ENCODE results near the gene NCOA5. TPM values are rescaled to one million over a fixed set of nuclear protein-coding genes. Genes with fewer than 3 reads are reported as not detected.

NCOA5 gene
- total RNA-seq = 10 to 100 TPM; 24.5 to 36.9 TPM

GRCh38 chr20:46089417-46090388 lies at the start of gene NCOA5:
Gene NCOA5 (minus strand): TSS chr20:46089962. CDS start chr20:46079424, 10,538 bp downstream.
- peaks cover 47% of the 10 kb centered on the region for H3K4me1 Mint-ChIP-seq
- no peaks in the 10 kb centered on the region for H3K27me3 Mint-ChIP-seq
- H3K9me3 Mint-ChIP-seq (ENCODE audit: low read depth) = no peaks in the 10 kb centered on the region
- ATAC-seq (peak; percentile 93), DNase-seq (peak; percentile 97)
- H3K27ac Mint-ChIP-seq = peak within 1 kb of the TSS; percentile 84
- peak within 1 kb of the TSS; percentile 79 for H3K4me3 Mint-ChIP-seq
- peaks cover 4% of the 10 kb centered on the region for H3K36me3 Mint-ChIP-seq
- CTCF ChIA-PET = interaction anchor here (1.0 to 2.5 kb wide), 8 partner anchors 29 to 291 kb away, joined by 3 to 10 read pairs (median 6); no protein-coding TSS in a partner anchor

- ATAC-seq = no peak
- no peaks in the 10 kb centered on the region for H3K9me3 Mint-ChIP-seq (ENCODE audit: low read depth)
- no peaks in the 10 kb centered on the region for H3K4me1 Mint-ChIP-seq
- peaks cover 55% of the 10 kb centered on the region for H3K27me3 Mint-ChIP-seq
- no peak for DNase-seq
- H3K36me3 Mint-ChIP-seq = no peaks in the 10 kb centered on the region
- no peak overlapping the region for H3K4me3 Mint-ChIP-seq
- CTCF ChIA-PET = no interaction called here
- H3K27ac Mint-ChIP-seq = no peak overlapping the region
Measured at GRCh38 chr20:46139266-46139889, 49.6 kb upstream of the NCOA5 start.

GRCh38 chr20:46137816-46138215 lies 48.1 kb upstream of the NCOA5 start:
- Mint-ChIP-seq H3K27ac (no peak overlapping the region), H3K27me3 (peaks cover 45% of the 10 kb centered on the region), H3K4me1 (no peaks in the 10 kb centered on the region), H3K4me3 (no peak overlapping the region), H3K9me3 (ENCODE audit: low read depth) (no peaks in the 10 kb centered on the region), H3K36me3 (no peaks in the 10 kb centered on the region)
- ATAC-seq = no peak
- CTCF ChIA-PET = no interaction called here
- DNase-seq = no peak

- no peak overlapping the region for H3K4me3 Mint-ChIP-seq
- peaks cover 40% of the 10 kb centered on the region for H3K27me3 Mint-ChIP-seq
- H3K27ac Mint-ChIP-seq = no peak overlapping the region
- no peak for DNase-seq
- H3K4me1 Mint-ChIP-seq = no peaks in the 10 kb centered on the region
- ATAC-seq = no peak
- no peaks in the 10 kb centered on the region for H3K9me3 Mint-ChIP-seq (ENCODE audit: low read depth)
- CTCF ChIA-PET = no interaction called here
- no peaks in the 10 kb centered on the region for H3K36me3 Mint-ChIP-seq
Measured at GRCh38 chr20:46135856-46136633, 46.3 kb upstream of the NCOA5 start.

- Mint-ChIP-seq H3K27me3 (peaks cover 43% of the 10 kb centered on the region), H3K27ac (no peak overlapping the region)
- CTCF ChIA-PET = interaction anchor here (0.8 to 1.4 kb wide), 3 partner anchors 38 to 214 kb away, joined by 3 to 4 read pairs (median 3); no protein-coding TSS in a partner anchor
Measured at GRCh38 chr20:46134716-46135115, 45.0 kb upstream of the NCOA5 start.

GRCh38 chr20:46133886-46134654 lies 44.3 kb upstream of the NCOA5 start:
- H3K27ac Mint-ChIP-seq = no peak overlapping the region

More at GRCh38 chr20:46134716-46135115, 45.0 kb upstream of the NCOA5 start:
- ATAC-seq (no peak), DNase-seq (no peak)
- H3K36me3 Mint-ChIP-seq = no peaks in the 10 kb centered on the region
- H3K4me3 Mint-ChIP-seq = no peak overlapping the region
- H3K9me3 Mint-ChIP-seq (ENCODE audit: low read depth) = no peaks in the 10 kb centered on the region
- H3K4me1 Mint-ChIP-seq = no peaks in the 10 kb centered on the region

GRCh38 chr20:46132705-46133120 lies 43.0 kb upstream of the NCOA5 start:
- Mint-ChIP-seq H3K27ac (no peak overlapping the region), H3K4me3 (no peak overlapping the region), H3K27me3 (peaks cover 48% of the 10 kb centered on the region), H3K4me1 (no peaks in the 10 kb centered on the region), H3K9me3 (ENCODE audit: low read depth) (no peaks in the 10 kb centered on the region), H3K36me3 (no peaks in the 10 kb centered on the region)
- CTCF ChIA-PET = interaction anchor here (0.7 to 1.6 kb wide), 13 partner anchors 12 to 279 kb away, joined by 3 to 6 read pairs (median 3); no protein-coding TSS in a partner anchor
- peak; percentile 83 for ATAC-seq
- peak; percentile 69 for DNase-seq

More at GRCh38 chr20:46133886-46134654, 44.3 kb upstream of the NCOA5 start:
- Mint-ChIP-seq H3K36me3 (no peaks in the 10 kb centered on the region), H3K4me1 (no peaks in the 10 kb centered on the region), H3K27me3 (peaks cover 45% of the 10 kb centered on the region), H3K4me3 (no peak overlapping the region), H3K9me3 (ENCODE audit: low read depth) (no peaks in the 10 kb centered on the region)
- ATAC-seq = no peak
- CTCF ChIA-PET = interaction anchor here (0.8 to 1.4 kb wide), 3 partner anchors 39 to 214 kb away, joined by 3 to 4 read pairs (median 3); no protein-coding TSS in a partner anchor
- no peak for DNase-seq

- Mint-ChIP-seq H3K27me3 (peaks cover 42% of the 10 kb centered on the region), H3K4me3 (no peak overlapping the region), H3K36me3 (no peaks in the 10 kb centered on the region), H3K4me1 (no peaks in the 10 kb centered on the region), H3K27ac (no peak overlapping the region), H3K9me3 (ENCODE audit: low read depth) (no peaks in the 10 kb centered on the region)
- CTCF ChIA-PET = interaction anchor here (1.0 to 1.8 kb wide), 3 partner anchors 10 to 218 kb away, joined by 3 to 7 read pairs (median 3); no protein-coding TSS in a partner anchor
- DNase-seq = no peak
- no peak for ATAC-seq
Measured at GRCh38 chr20:46131396-46131795, 41.6 kb upstream of the NCOA5 start.

- Mint-ChIP-seq H3K9me3 (ENCODE audit: low read depth) (no peaks in the 10 kb centered on the region), H3K27ac (no peak overlapping the region), H3K4me3 (no peak overlapping the region), H3K27me3 (peaks cover 42% of the 10 kb centered on the region), H3K4me1 (no peaks in the 10 kb centered on the region), H3K36me3 (no peaks in the 10 kb centered on the region)
- no peak for DNase-seq
- ATAC-seq = no peak
- CTCF ChIA-PET = interaction anchor here (1.8 to 3.1 kb wide), 3 partner anchors 44 to 219 kb away, joined by 7 to 20 read pairs (median 9); no protein-coding TSS in a partner anchor
Measured at GRCh38 chr20:46130534-46130933, 40.8 kb upstream of the NCOA5 start.

GRCh38 chr20:46129955-46130481 lies 40.3 kb upstream of the NCOA5 start:
- peaks cover 42% of the 10 kb centered on the region for H3K27me3 Mint-ChIP-seq
- CTCF ChIA-PET = interaction anchor here (1.8 to 3.1 kb wide), 3 partner anchors 44 to 219 kb away, joined by 7 to 20 read pairs (median 9); no protein-coding TSS in a partner anchor
- no peaks in the 10 kb centered on the region for H3K9me3 Mint-ChIP-seq (ENCODE audit: low read depth)
- H3K4me1 Mint-ChIP-seq = no peaks in the 10 kb centered on the region
- no peak overlapping the region for H3K27ac Mint-ChIP-seq
- no peaks in the 10 kb centered on the region for H3K36me3 Mint-ChIP-seq
- no peak overlapping the region for H3K4me3 Mint-ChIP-seq
- no peak for DNase-seq
- no peak for ATAC-seq

- no peaks in the 10 kb centered on the region for H3K9me3 Mint-ChIP-seq (ENCODE audit: low read depth)
- DNase-seq (no peak), ATAC-seq (no peak)
- no peak overlapping the region for H3K27ac Mint-ChIP-seq
- CTCF ChIA-PET = interaction anchor here (0.7 to 3.1 kb wide), 7 partner anchors 22 to 283 kb away, joined by 3 to 20 read pairs (median 4); no protein-coding TSS in a partner anchor
- H3K27me3 Mint-ChIP-seq = peaks cover 36% of the 10 kb centered on the region
- H3K4me3 Mint-ChIP-seq = no peak overlapping the region
- H3K4me1 Mint-ChIP-seq = no peaks in the 10 kb centered on the region
- no peaks in the 10 kb centered on the region for H3K36me3 Mint-ChIP-seq
Measured at GRCh38 chr20:46128310-46129151, 38.8 kb upstream of the NCOA5 start.
